Heart left ventricle (tissue), 16 donors: ENCODE results near the gene HS3ST5. TPM values are rescaled to one million over a fixed set of nuclear protein-coding genes. Genes with fewer than 3 reads are reported as not detected.
"Not testable (repeated sequence)": the region's sequence is repeated elsewhere in the genome, so short reads cannot be mapped to it uniquely, and the experiment has no call there.

Experiments used
- ATAC-seq, 4 donors: fragments of 200-7000 bp; cut with Tn5 transposase; one replicate each; pipeline ENCODE4 v1.9.1; 2020 to 2022; ENCODE audit warnings: moderate library complexity in 4 of 4, mild to moderate bottlenecking in 3 of 4, moderate number of reproducible peaks in 1 of 4
- DNase-seq, 5 donors: peaks; one replicate each; pipeline ENCODE4 v3.0.0-alpha.2; 2020
- H3K27ac ChIP-seq, 12 donors: fragments of 200-600 bp; sonication (generic) in 4 of 12; one replicate each; pipeline versions ENCODE4 v1.5.0 to v1.8.0; 2016 to 2022; ENCODE audit warnings: mild to moderate bottlenecking in 2 of 12
- H3K27me3 ChIP-seq, 9 donors: fragments of 200-600 bp; sonication (generic) in 2 of 9; one replicate each; pipeline versions ENCODE4 v1.5.1 to v1.8.0; 2016 to 2022; ENCODE audit warnings: mild to moderate bottlenecking in 3 of 9
- H3K36me3 ChIP-seq, 9 donors: fragments of 200-600 bp; sonication (generic) in 2 of 9; one replicate each; pipeline versions ENCODE4 v1.5.0 to v1.8.0; 2018 to 2022; ENCODE audit warnings: mild to moderate bottlenecking in 2 of 9
- H3K4me1 ChIP-seq, 12 donors: fragments of 200-600 bp; sonication (generic) in 4 of 12; one replicate each; pipeline versions ENCODE4 v1.5.0 to v1.8.0; 2016 to 2022; ENCODE audit warnings: mild to moderate bottlenecking in 3 of 12
- H3K4me3 ChIP-seq, 12 donors: fragments of 200-600 bp; sonication (generic) in 4 of 12; one replicate each; pipeline versions ENCODE4 v1.5.0 to v1.8.0; 2017 to 2022; ENCODE audit warnings: mild to moderate bottlenecking in 9 of 12, moderate library complexity in 4 of 12
- H3K9me3 ChIP-seq, 12 donors: fragments of 200-600 bp; sonication (generic) in 4 of 12; one replicate each; pipeline versions ENCODE4 v1.5.0 to v1.8.0; 2016 to 2022; ENCODE audit warnings: mild to moderate bottlenecking in 1 of 12
- POLR2A ChIP-seq, 2 donors: fragments of 450-650 bp; IDR thresholded peaks; one replicate each; pipeline ENCODE4 v1.6.1; 2017; ENCODE audit warnings: antibody characterized with exemption in 2 of 2, mild to moderate bottlenecking in 2 of 2, moderate library complexity in 2 of 2
- WGBS, 4 donors: extraction: QIAGEN DNeasy Blood & Tissue Kit in 2 of 4; methylation state at CpG; one replicate each; pipeline versions ENCODE4 v1.1.5 to v1.1.7; 2013 to 2018; 5-methylcytosine and 5-hydroxymethylcytosine counted together
- intact Hi-C, 10 donors: fragments of 100-400 bp; cut with DNase I; formaldehyde crosslinking; loops; one replicate each; pipeline versions ENCODE4 v1.11.1 to v1.14.2; 2022
- polyA plus RNA-seq, 2 donors: library from polyadenylated mRNA; stranded (reverse); fragments of 200-250 nt; gene quantifications; one replicate each; pipeline ENCODE4 v1.2.3, GENCODE V29; 2013
- total RNA-seq, 9 donors: library from RNA; depleted of rRNA in 2 of 9; stranded (reverse); fragments of >200 nt in 2 of 9; fragmentation: NEBNext Ultra II Directional in 3 of 9; extraction: Animal tissue kit (Norgen Biotek cat#: 25700) in 3 of 9; gene quantifications; one replicate each; pipeline versions ENCODE4 v1.1.0 to v1.2.4, GENCODE V29; 2016 to 2023
- TF ChIP-seq, protein P1 (sequence below), 12 donors: fragments of 200-600 bp; sonication (generic) in 4 of 12; IDR thresholded peaks; one replicate each; pipeline versions ENCODE4 v1.5.0 to v1.8.0; 2018 to 2022; ENCODE audit warnings: antibody characterized with exemption in 12 of 12, mild to moderate bottlenecking in 5 of 12
- donor health status: ischemic (EF 13 %, LVEDD 7.1; RV severe dilation, severe dysfunction).
- donor health status: healthy with polysubstance abuse.
- donor health status: DM: no; HTN: yes; CAD: no.
- donor health status: DM: no; HTN: no; CAD: no.
- donor health status: ischemic (EF 25% LVEDD 6.9; RV normal size, moderate dysfunction).
- donor health status: ischemic (EF 25% LVEDD 5.7; RV mildly dilated, moderate dysfunction).
- donor health status: healthy.
- donor health status: DM: yes; HTN: yes; CAD: no.
- donor health status: ischemic (EF 35%, LVEDD 5.7; RV mildly dilated, moderate dysfunction).
- donor health status: nonischemic (EF 11% LVEDD 7.7; RV severe dilation, severe dysfunction).
- donor health status: DM: yes; HTN: yes; CAD: no.
- donor health status: PGD.
- donor health status: ischemic (EF 29% LVEDD 5.4; RV normal size, mild dysfunction).
- donor health status: nonischemic (EF 23%, LVEDD 6.1; RV moderate dilation, normal function).

HS3ST5 gene
- total and polyA plus RNA-seq, 11 donors, result not detected

DNA sequence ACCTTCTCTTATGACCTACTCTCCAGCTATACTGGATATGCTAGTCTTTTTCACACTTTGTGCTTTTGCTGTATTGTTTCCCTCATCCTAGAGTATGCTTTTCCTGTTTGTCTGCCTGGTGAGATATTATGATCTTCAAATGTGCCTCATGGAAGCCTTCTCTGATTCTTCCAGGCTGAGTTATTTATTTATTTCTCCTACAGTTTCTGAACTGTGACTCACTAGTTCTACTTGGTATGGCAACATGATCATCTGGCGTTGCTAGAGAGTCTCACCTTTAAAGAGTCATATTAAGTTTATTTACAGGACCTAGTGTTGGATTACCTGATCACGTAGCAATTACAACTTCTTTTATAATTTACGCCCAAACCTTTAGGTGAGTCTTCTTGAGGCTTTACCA lies 290.7 kb downstream of the HS3ST5 start:
- Histone ChIP-seq H3K4me1 (no peaks in the 10 kb centered on the region), H3K27me3 (no peaks in the 10 kb centered on the region), H3K9me3 (peaks cover 0 to 6% (median 0%) of the 10 kb centered on the region in 12 donors), H3K36me3 (no peaks in the 10 kb centered on the region), H3K27ac (no peak overlapping the region), H3K4me3 (no peak overlapping the region)
- no peak for TF ChIP-seq POLR2A (IDR thresholded peaks at IDR 0.05)
- TF ChIP-seq, protein P1, sequence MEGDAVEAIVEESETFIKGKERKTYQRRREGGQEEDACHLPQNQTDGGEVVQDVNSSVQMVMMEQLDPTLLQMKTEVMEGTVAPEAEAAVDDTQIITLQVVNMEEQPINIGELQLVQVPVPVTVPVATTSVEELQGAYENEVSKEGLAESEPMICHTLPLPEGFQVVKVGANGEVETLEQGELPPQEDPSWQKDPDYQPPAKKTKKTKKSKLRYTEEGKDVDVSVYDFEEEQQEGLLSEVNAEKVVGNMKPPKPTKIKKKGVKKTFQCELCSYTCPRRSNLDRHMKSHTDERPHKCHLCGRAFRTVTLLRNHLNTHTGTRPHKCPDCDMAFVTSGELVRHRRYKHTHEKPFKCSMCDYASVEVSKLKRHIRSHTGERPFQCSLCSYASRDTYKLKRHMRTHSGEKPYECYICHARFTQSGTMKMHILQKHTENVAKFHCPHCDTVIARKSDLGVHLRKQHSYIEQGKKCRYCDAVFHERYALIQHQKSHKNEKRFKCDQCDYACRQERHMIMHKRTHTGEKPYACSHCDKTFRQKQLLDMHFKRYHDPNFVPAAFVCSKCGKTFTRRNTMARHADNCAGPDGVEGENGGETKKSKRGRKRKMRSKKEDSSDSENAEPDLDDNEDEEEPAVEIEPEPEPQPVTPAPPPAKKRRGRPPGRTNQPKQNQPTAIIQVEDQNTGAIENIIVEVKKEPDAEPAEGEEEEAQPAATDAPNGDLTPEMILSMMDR (IDR thresholded peaks at IDR 0.05), result no peak
- WGBS, 4 donors, result 91 to 98% (median 95%) methylated on average over 3 of the region's 3 CpGs
- ATAC-seq, result no peak
- intact Hi-C loops, result loop anchor here in 1 of 10 donors (1.0 kb wide), 1 partner anchor 31 kb away; no protein-coding TSS in a partner anchor
- no peak for DNase-seq

DNA sequence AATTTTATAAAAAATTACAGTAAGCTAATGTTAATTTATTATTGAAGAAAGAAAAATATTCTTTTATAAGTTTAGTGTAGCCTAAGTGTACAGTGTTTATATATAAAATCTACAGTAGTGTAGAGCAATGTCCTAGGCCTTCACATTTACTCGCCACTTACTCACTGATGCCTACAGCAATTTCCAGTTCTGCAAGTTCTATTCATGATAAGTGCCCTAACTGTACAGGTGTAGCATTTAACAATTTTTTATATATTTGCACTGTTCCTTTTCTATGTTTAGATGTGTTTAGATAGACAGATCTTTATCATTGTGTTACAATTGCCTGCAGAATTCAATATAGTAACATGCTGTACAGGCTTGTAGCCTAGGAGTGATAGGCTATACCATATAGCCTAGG lies 291.8 kb downstream of the HS3ST5 start:
- intact Hi-C loops, result no loop called here
- TF ChIP-seq POLR2A (IDR thresholded peaks at IDR 0.05), result no peak
- TF ChIP-seq, protein P1 (IDR thresholded peaks at IDR 0.05), result no peak
- ATAC-seq, result no peak

DNA sequence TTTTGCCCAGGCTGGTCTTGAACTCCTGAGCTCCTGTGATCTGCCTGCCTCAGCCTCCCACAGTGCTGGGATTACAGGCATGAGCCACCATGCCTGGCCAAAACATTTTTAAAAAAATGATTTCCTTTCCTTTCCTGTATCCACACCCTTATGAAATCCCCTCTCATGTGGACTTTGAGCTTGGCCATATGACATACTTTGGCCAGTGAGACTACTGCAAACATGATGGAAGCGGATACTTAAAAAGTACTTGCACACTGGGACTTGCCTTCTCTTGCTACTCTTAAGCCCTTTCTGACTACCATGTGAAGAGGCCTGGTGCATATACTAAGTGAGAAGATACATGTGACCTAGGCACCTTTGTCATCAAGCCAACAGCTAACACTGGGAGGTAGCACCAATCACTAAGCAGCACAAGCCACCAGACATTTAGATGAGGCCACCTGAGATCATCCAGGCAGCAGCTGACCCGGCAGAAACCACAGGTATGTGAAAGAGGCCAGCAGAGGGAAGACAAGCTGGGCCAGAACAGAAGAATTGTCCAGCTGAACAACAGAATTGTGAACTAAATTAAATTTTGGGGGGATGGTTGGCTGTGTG lies 293.4 kb downstream of the HS3ST5 start:
- Histone ChIP-seq H3K9me3 (peaks cover 0 to 6% (median 0%) of the 10 kb centered on the region in 12 donors), H3K27ac (no peak overlapping the region), H3K36me3 (no peaks in the 10 kb centered on the region), H3K4me3 (no peak overlapping the region), H3K4me1 (no peaks in the 10 kb centered on the region), H3K27me3 (no peaks in the 10 kb centered on the region)
- ATAC-seq (no peak), DNase-seq (no peak)
- TF ChIP-seq, protein P1 (IDR thresholded peaks at IDR 0.05), result no peak
- no peak for TF ChIP-seq POLR2A (IDR thresholded peaks at IDR 0.05)
- 87 to 91% (median 88%) methylated on average over 2 of the region's 2 CpGs for WGBS, 4 donors
- intact Hi-C loops, result no loop called here

More for the DNA sequence above, 291.8 kb downstream of the HS3ST5 start:
- H3K27me3 ChIP-seq, result no peaks in the 10 kb centered on the region
- WGBS, 4 donors, result 45 to 98% (median 97%) methylated on average over 1 of the region's 1 CpG
- no peaks in the 10 kb centered on the region for H3K36me3 ChIP-seq
- no peak for DNase-seq
- H3K9me3 ChIP-seq, result peaks cover 0 to 6% (median 0%) of the 10 kb centered on the region in 12 donors
- no peaks in the 10 kb centered on the region for H3K4me1 ChIP-seq
- H3K27ac ChIP-seq, result no peak overlapping the region
- H3K4me3 ChIP-seq, result no peak overlapping the region

DNA sequence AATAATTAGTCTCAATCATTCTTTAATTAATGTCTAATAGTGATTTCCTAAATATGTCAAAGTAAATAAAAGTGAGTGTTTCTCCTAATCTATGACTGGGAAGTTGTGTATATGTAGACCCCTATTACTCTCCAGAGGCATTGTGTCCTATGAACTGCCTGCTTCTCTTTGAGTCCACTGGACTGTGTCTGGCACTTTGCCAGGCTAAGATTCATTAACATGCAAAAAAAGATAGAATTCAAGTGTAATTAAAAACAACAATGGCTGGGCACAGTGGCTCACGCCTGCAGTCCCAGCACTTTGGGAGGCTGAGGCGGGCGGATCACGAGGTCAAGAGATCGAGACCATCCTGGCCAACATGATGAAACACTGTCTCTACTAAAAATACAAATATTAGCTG lies 298.3 kb downstream of the HS3ST5 start:
- H3K9me3 ChIP-seq, intact Hi-C loops, H3K4me3 ChIP-seq, ATAC-seq, H3K36me3 ChIP-seq, H3K27me3 ChIP-seq, H3K27ac ChIP-seq, DNase-seq, H3K4me1 ChIP-seq: not testable (repeated sequence)
- 93 to 96% (median 95%) methylated on average over 5 of the region's 5 CpGs for WGBS, 4 donors
